ENCODE data around the gene AQP9.
A peak's percentile ranks its signal among the peaks of the same experiment; 100 is the strongest.
"Not testable (repeated sequence)": the region's sequence is repeated elsewhere in the genome, so short reads cannot be mapped to it uniquely, and the experiment has no call there.

Gene AQP9

GRCh38 chr15:58179741-58180381 is 41.7 kb downstream of the AQP9 start:
- Histone ChIP-seq H3K27me3 (no peaks in the 10 kb centered on the region), H3K4me3 (no peak overlapping the region), H3K36me3 (no peaks in the 10 kb centered on the region), H4K20me1 (no peaks in the 10 kb centered on the region), H3K9me3 (replicated peaks in 1 of 11) (no peaks in the 10 kb centered on the region), H3K4me1 (peaks cover 0 to 12% (median 0%) of the 10 kb centered on the region in 10 experiments; a peak in 3 of 20 replicates), H3K9ac (no peak overlapping the region), H3K4me2 (no peak overlapping the region), H3K27ac (no peak overlapping the region)
- TF ChIP-seq Cebpa-rat (IDR thresholded peaks at IDR 0.05), result no peak

GRCh38 chr15:58182460-58183163 is 44.4 kb downstream of the AQP9 start:
- Histone ChIP-seq H3K27me3 (no peaks in the 10 kb centered on the region), H4K20me1 (no peaks in the 10 kb centered on the region), H3K9ac (no peak overlapping the region), H3K36me3 (no peaks in the 10 kb centered on the region), H3K27ac (no peak overlapping the region), H3K4me1 (peaks cover 0 to 17% (median 0%) of the 10 kb centered on the region in 10 experiments; a peak in 5 of 20 replicates), H3K9me3 (replicated peaks in 1 of 11) (no peaks in the 10 kb centered on the region), H3K4me3 (no peak overlapping the region), H3K4me2 (peak overlapping the region in 1 of 11 experiments; percentile 21; a peak in 1 of 22 replicates)
- no peak for TF ChIP-seq Cebpa-rat (IDR thresholded peaks at IDR 0.05)

GRCh38 chr15:58185439-58185838 is 47.3 kb downstream of the AQP9 start:
- H3K9me3 ChIP-seq (replicated peaks in 1 of 11), result no peaks in the 10 kb centered on the region
- no peak overlapping the region for H3K4me3 ChIP-seq
- H3K36me3 ChIP-seq, result no peaks in the 10 kb centered on the region
- H3K4me2 ChIP-seq, result peak overlapping the region in 3 of 11 experiments; percentile 6 to 13 (median 10); a peak in 1 of 22 replicates
- no peaks in the 10 kb centered on the region for H3K27me3 ChIP-seq
- H3K27ac ChIP-seq, result no peak overlapping the region
- peaks cover 0 to 13% (median 0%) of the 10 kb centered on the region in 10 experiments; a peak in 5 of 20 replicates for H3K4me1 ChIP-seq
- TF ChIP-seq Cebpa-rat (IDR thresholded peaks at IDR 0.05), result no peak
- no peak overlapping the region for H3K9ac ChIP-seq
- no peaks in the 10 kb centered on the region for H4K20me1 ChIP-seq

- Histone ChIP-seq H3K9me3 (replicated peaks in 1 of 11) (no peaks in the 10 kb centered on the region), H3K36me3 (no peaks in the 10 kb centered on the region), H3K4me1 (peaks cover 0 to 6% (median 0%) of the 10 kb centered on the region in 10 experiments; a peak in 2 of 20 replicates), H3K9ac (no peak overlapping the region), H3K4me3 (no peak overlapping the region), H3K27me3 (no peaks in the 10 kb centered on the region), H3K4me2 (no peak overlapping the region), H4K20me1 (no peaks in the 10 kb centered on the region), H3K27ac (no peak overlapping the region)
- TF ChIP-seq Cebpa-rat (IDR thresholded peaks at IDR 0.05), result no peak
These were observed 51.1 kb downstream of the AQP9 start for GRCh38 chr15:58189148-58189811.

- H3K4me1 ChIP-seq, result peaks cover 0 to 4% (median 0%) of the 10 kb centered on the region in 10 experiments; a peak in 2 of 20 replicates
- H3K36me3 ChIP-seq, result no peaks in the 10 kb centered on the region
- no peaks in the 10 kb centered on the region for H3K27me3 ChIP-seq
- no peak overlapping the region for H3K27ac ChIP-seq
- H3K4me3 ChIP-seq, result no peak overlapping the region
- H3K9me3 ChIP-seq (replicated peaks in 1 of 11), result no peaks in the 10 kb centered on the region
- H3K9ac ChIP-seq, result no peak overlapping the region
- H3K4me2 ChIP-seq, result no peak overlapping the region
- H4K20me1 ChIP-seq, result no peaks in the 10 kb centered on the region
- no peak for TF ChIP-seq Cebpa-rat (IDR thresholded peaks at IDR 0.05)
These were observed 52.2 kb downstream of the AQP9 start for GRCh38 chr15:58190419-58190818.

GRCh38 chr15:58193636-58194035 is 55.5 kb downstream of the AQP9 start:
- not testable (repeated sequence) for H3K36me3 ChIP-seq; H3K9me3 ChIP-seq (replicated peaks in 1 of 11); H3K9ac ChIP-seq; H3K4me2 ChIP-seq; H3K27me3 ChIP-seq; H3K27ac ChIP-seq; H4K20me1 ChIP-seq; H3K4me1 ChIP-seq; H3K4me3 ChIP-seq

- TF ChIP-seq Cebpa-rat (IDR thresholded peaks at IDR 0.05), result no peak
- Histone ChIP-seq H3K9me3 (replicated peaks in 1 of 11) (no peaks in the 10 kb centered on the region), H3K4me2 (no peak overlapping the region), H3K27ac (no peak overlapping the region), H3K36me3 (no peaks in the 10 kb centered on the region), H3K27me3 (no peaks in the 10 kb centered on the region), H3K4me1 (peaks cover 0 to 7% (median 0%) of the 10 kb centered on the region in 10 experiments; a peak in 1 of 20 replicates), H3K4me3 (no peak overlapping the region), H3K9ac (no peak overlapping the region), H4K20me1 (no peaks in the 10 kb centered on the region)
These were observed 62.6 kb downstream of the AQP9 start for GRCh38 chr15:58200739-58201138.

- Histone ChIP-seq H3K4me3 (no peak overlapping the region), H3K4me1 (peaks cover 0 to 7% (median 0%) of the 10 kb centered on the region in 10 experiments; a peak in 1 of 20 replicates), H3K27ac (no peak overlapping the region), H3K9ac (no peak overlapping the region), H4K20me1 (no peaks in the 10 kb centered on the region), H3K27me3 (no peaks in the 10 kb centered on the region), H3K4me2 (no peak overlapping the region), H3K36me3 (no peaks in the 10 kb centered on the region), H3K9me3 (replicated peaks in 1 of 11) (no peaks in the 10 kb centered on the region)
- TF ChIP-seq Cebpa-rat (IDR thresholded peaks at IDR 0.05), result no peak
These were observed 63.3 kb downstream of the AQP9 start for GRCh38 chr15:58201516-58201915.

- Histone ChIP-seq H3K9me3 (replicated peaks in 1 of 11) (no peaks in the 10 kb centered on the region; a peak in 1 of 22 replicates), H3K9ac (no peak overlapping the region), H3K4me3 (no peak overlapping the region), H3K27ac (no peak overlapping the region), H3K27me3 (no peaks in the 10 kb centered on the region), H3K36me3 (no peaks in the 10 kb centered on the region), H3K4me2 (peak overlapping the region in 1 of 11 experiments; percentile 34; a peak in 2 of 22 replicates), H3K4me1 (peaks cover 0 to 13% (median 0%) of the 10 kb centered on the region in 10 experiments; a peak in 5 of 20 replicates), H4K20me1 (no peaks in the 10 kb centered on the region)
- no peak for TF ChIP-seq Cebpa-rat (IDR thresholded peaks at IDR 0.05)
These were observed 65.4 kb downstream of the AQP9 start for GRCh38 chr15:58203537-58203936.

Data from BLaER1 treated with 17β-estradiol and CSF1 and Interleukin-3, amounts not matched to agents 10 nM and 100 nM (cell line).